ENCODE data around the gene NDRG2. TPM values are rescaled to one million over a fixed set of nuclear protein-coding genes. Genes with fewer than 3 reads are reported as not detected.

Gene NDRG2
- total and polyA plus RNA-seq, 9 of the 15 experiments (the other 6 are each of a cell fraction or from before 2014, with no cell fraction given): 10.1 to 105 (median 41.0) TPM

- TF ChIP-seq ZBTB33 (CRISPR knock-in tag; IDR thresholded peaks at IDR 0.05) (0 out of 2 replicates have a peak, but pooled peaks have one; percentile 16), HOMEZ (CRISPR knock-in tag; IDR thresholded peaks at IDR 0.05) (no peak), OTX1 (CRISPR knock-in tag; IDR thresholded peaks at IDR 0.05) (no peak), L3MBTL2 (IDR thresholded peaks at IDR 0.05) (peak; percentile 40), CTCF (IDR thresholded peaks at IDR 0.05 in 2 of 3, conservative IDR thresholded peaks at IDR 0.05 in 1 of 3; ENCODE audit: insufficient read depth in 2 of 3, low read depth in 1 of 3, low read length in 3 of 3) (peak; percentile 75 to 84 (median 75)), FOXA3 (CRISPR knock-in tag; conservative IDR thresholded peaks at IDR 0.05 in 1 of 2, IDR thresholded peaks at IDR 0.05 in 1 of 2) (no peak), PML (IDR thresholded peaks at IDR 0.05; ENCODE audit: low read length) (no peak), UBTF (IDR thresholded peaks at IDR 0.05; ENCODE audit: borderline replicate concordance in 1 of 2, low read depth in 2 of 2, low read length in 2 of 2) (0 out of 4 replicates have a peak, but pooled peaks of 1 of the 2 experiments have one; percentile 26), GATAD2A (IDR thresholded peaks at IDR 0.05) (no peak), ZNF347 (CRISPR knock-in tag; IDR thresholded peaks at IDR 0.05; ENCODE audit: low read depth) (no peak), RAD21 (CRISPR knock-in tag; conservative IDR thresholded peaks at IDR 0.05 in 1 of 2, IDR thresholded peaks at IDR 0.05 in 1 of 2) (peak; percentile 65 to 81), ATF7 (IDR thresholded peaks at IDR 0.05) (no peak), ZNF507 (tag; conservative IDR thresholded peaks at IDR 0.05) (no peak)
Observed at GRCh38 chr14:21068521-21069387, 43.9 kb upstream of the NDRG2 start (continued).

Measured in K562 (cell line).